NCI-H2196 (cell line): ENCODE results near the gene CD37.
"Not testable (repeated sequence)": the region's sequence is repeated elsewhere in the genome, so short reads cannot be mapped to it uniquely, and the experiment has no call there.

Experiments
- DNase-seq: peaks from one replicate; lab custom pipeline; 2025; ENCODE audit not compliant: unreplicated experiment; lab: John Stamatoyannopoulos, UW

Gene CD37

GRCh38 chr19:49327878-49328544, 7.2 kb upstream of the CD37 start:
- peak; percentile 15 for DNase-seq

- no peak for DNase-seq
These were observed 6.5 kb upstream of the CD37 start for GRCh38 chr19:49328741-49329140.

DNA sequence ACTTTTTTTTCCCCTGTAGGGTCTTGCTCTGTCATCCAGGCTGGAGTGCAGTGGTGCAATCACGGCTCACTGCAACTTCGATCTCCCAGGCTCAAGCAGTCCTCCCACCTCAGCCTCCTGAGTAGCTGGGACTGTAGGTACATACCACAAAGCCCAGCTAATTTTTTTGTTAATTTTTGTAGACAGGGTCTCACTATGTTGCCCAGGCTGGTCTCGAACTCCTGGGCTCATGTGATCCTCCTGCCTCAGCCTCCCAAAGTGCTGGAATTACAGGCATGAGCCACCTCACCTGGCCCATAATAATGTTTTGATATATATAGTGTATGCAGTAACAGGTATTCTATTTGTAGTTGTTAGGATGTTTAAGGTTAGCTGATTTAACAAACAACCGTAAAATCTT, 4.0 kb upstream of the CD37 start:
- DNase-seq, result not testable (repeated sequence)

DNA sequence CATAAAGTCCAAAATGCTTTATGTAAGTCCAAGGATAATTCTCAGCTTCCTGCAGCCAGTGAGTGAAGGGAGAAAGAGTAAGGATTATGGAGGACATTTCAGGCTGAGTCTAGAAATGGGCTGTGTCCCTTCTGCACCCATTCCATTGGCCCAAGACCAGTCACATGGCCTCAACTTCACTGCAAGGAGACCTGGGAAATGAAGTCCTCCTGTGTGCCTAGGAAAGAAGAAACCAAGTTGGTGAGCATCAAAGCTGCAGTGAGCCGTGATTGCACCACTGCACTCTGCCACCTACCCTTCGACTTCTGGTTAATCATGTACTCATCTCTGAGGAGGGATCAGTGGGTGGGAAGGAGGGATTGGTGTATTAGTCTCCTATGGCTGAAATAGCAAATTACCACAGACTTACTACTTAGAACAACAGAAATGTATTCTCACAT, 3.6 kb upstream of the CD37 start:
- peak; percentile 35 for DNase-seq

DNA sequence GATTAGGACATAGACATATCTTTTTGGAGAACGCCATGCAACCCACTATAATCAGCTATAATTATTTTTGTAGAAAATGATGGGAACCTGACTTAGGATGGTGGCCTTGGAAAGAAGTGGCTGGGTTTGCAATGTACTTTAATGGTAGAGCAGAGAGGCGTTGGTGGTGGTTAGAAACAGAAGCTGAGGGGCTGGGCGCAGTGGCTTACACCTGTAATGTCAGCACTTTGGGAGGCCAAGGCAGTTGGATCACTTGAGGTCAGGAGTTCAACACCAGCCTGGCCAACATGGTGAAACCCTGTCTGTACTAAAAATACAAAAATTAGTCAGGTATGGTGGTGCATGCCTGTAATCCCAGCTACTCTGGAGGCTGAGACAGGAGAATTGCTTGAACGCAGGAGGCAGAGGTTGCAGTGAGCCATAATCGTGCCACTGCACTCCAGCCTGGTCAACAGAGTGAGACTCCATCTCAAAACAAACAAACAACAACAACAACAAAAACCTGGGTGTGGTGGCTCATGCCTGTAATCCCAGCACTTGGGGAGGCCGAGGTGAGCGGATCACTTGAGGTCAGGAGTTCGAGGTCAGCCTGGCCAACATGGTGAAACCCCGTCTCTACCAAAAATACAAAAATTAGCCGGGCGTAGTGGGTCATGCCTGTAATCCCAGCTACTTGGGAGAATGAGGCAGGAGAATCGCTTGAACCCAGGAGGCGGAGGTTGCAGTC, 2.4 kb upstream of the CD37 start:
- not testable (repeated sequence) for DNase-seq

DNA sequence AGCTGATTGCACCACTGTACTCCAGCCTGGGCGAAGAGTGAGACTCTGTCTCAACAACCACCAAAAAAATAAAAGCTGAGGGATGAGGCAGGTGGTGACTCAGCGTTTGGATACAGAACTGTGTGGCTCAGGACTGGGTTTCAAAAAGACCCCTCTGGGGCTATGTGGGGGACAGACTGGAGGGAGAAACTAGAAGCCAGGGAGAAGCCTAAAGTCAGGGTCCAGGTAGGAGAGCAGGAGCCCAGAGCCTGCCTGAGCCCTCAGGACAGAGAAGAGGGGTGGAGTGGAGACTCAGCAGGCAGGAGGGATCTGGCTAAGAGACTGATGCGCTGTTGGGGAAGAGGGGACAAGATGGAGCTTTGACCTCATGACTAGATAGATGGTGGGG, 1.8 kb upstream of the CD37 start:
- no peak for DNase-seq

DNA sequence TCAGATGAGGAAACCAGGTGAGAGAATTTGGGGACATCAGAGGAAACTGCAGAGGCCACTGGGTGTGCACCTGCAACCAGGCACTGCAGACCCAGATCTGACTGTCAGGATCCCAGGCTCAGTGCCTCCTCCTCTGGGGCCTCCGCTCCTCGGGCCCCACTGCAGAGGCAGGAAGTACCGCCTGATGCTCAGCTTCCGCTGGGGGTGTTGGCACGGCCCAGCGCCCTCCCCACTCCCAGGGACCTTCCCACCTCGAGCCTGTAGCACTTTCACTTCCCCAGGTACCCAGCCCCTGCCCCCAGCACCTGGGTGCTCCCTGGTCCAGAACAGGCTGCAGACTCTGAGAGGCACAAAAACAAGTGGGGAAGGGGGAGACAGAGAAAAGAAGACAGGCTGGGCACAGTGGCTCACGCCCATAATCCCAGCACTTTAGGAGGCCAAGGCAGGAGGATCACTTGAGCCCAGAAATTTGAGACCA, 1.4 kb upstream of the CD37 start:
- DNase-seq, result no peak

DNA sequence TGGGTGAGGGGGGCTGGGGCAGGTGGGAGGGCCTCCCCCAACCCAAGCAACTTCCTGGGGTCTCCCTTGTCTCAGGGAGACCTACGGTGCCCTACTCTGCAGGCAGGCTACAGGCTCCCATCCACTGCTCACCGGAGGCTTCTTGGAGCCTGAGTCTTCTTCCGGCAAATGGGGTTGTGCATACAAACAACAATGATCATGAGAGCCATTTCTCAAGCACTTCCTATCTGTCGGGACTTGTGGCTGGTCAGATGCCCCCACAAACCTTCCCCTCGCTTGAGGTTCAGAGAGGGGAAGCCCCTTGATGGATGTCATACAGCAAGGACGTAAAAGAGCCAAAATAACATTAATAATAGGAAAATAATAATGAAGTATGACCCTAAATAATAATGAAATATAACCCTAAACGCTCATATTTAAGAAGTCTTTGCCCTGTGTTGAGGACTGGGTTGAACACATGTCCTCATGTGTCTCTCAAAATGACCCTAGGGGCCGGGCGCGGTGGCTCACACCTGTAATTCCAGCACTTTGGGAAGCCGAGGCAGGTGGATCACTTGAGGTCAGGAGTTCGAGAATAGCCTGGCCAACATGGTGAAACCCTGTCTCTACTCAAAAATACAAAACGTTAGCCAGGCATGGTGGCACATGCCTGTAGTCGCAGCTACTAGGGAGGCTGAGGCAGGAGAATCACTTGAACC, 727 bp downstream of the CD37 start:
- DNase-seq, result no peak

DNA sequence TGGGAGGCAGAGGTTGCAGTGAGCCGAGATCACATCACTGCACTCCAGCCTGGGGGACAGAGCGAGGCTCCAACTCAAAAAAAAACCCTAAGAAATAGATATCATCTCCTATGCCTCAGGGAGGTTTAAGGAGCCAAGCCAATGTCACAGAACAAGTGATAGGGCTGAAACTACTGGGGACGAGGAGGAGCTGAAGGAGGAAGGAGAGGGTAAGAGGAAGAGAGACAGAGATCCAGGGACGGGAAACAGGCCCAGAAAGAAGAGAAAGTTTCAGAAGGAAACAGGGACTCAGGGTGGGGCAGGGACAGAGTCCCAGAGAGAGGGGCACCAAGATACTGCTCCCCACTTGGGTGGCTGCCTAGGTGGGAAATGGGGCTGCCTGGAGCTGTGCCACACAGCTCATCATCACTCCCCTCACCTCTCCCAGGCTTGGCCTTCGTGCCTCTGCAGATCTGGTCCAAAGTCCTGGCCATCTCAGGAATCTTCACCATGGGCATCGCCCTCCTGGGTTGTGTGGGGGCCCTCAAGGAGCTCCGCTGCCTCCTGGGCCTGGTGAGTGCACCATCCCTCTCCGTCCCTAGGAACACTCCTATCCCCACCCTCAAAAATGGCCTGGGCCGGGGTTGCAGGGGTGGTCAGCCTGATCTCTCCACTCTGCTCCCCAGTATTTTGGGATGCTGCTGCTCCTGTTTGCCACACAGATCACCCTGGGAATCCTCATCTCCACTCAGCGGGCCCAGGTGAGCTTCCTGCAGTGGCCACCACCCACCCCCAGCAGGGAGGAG, 1.5 kb downstream of the CD37 start:
- no peak for DNase-seq

DNA sequence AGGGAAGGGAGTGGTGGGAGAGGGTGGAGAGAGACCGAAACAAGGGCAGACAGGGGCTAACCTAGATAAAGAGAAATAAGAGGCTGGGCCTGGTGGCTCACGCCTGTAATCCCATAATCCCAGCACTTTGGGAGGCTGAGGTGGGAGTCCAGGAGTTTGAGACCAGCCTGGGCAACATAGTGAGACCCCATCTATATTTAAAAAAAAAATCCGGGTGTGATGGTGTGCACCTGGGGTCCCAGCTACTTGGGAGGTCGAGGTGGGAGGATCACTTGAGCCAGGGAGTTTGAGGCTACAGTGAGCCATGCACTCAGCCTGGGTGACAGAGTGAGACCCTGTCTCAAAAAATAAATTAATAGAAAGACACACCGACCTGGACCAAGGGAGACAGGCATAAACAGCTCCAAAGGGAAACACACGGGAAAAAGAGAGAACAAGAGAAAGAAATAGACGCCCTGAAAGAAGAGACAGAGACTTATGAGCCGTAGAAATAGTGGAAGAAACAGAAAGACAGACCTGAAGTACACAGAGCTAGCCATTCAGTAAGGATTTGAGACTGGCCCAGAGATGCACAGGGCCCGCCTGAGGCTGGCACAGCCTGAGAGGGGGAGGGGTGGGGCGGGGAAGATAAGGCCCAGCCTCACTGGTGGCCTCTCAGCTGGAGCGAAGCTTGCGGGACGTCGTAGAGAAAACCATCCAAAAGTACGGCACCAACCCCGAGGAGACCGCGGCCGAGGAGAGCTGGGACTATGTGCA, 2.2 kb downstream of the CD37 start:
- no peak for DNase-seq

GRCh38 chr19:49338023-49338677, 2.9 kb downstream of the CD37 start:
- no peak for DNase-seq

- peak; percentile 89 for DNase-seq
These were observed 3.6 kb downstream of the CD37 start for GRCh38 chr19:49338691-49339300.

GRCh38 chr19:49339301-49340068, 4.3 kb downstream of the CD37 start:
- peak; percentile 97 for DNase-seq

- DNase-seq, result peak; percentile 84
These were observed 5.1 kb downstream of the CD37 start for GRCh38 chr19:49340069-49340864.

DNA sequence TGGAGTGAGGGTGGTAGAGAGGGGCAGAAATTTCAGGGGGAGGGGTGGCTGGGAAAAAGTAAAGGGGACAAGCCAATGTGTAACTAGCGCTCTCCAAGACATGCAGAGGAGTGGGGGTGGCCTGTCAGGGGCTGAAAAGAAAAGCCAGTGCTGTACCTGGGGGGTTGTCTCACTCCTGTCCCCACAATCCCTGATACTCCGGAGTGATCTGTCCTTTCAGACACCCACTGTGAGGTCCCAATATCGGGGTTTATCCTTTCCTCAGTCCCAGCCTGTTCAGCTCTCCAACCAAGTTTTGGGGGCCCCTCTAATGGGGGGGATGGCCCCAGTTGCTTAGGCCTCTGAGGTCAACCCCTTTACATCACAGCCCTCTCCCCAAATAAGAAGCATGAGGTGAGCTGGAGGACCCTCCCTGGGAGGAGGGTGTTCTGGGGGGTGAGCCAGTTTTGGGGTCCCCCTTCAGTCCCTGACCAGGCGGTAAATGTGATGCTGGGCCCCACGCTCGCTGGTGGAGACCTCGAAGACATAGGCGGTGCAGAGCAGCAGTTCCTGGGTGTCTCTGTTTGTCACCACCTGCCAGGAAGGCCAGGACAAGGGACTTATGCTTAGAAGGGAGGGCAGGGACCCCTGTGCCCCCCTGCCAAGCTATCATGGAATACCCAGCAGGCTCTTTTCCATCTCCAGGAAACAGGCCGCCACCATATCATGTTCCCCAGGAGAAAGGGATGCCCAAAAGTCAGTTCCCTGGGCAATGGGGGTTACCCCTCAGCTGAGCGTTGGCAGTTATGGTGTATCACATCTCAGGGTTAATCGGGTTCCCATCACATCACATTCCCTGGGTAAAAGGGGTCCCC, 5.9 kb downstream of the CD37 start:
- DNase-seq, result no peak

DNA sequence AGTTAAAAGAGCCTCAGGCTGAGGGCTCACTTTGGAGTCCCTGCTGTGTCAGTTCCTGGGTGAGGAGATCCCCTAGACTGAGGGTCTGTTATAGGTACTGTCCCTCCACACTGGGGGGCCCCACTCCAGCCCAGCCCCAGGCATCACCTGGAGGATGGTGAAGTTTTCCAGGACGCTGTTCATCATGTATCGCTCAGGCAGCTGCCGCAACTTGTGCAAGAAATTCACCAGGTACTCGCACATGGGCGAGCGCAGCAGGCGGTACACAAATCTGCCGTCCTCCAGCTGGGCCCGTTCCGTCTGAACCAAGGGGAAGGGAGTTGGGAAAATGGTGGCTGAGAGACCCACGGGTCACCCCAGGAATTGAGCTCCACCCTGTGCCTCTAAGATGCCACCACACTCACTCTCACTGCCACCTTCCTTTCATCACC, 7.1 kb downstream of the CD37 start:
- DNase-seq, result no peak

DNA sequence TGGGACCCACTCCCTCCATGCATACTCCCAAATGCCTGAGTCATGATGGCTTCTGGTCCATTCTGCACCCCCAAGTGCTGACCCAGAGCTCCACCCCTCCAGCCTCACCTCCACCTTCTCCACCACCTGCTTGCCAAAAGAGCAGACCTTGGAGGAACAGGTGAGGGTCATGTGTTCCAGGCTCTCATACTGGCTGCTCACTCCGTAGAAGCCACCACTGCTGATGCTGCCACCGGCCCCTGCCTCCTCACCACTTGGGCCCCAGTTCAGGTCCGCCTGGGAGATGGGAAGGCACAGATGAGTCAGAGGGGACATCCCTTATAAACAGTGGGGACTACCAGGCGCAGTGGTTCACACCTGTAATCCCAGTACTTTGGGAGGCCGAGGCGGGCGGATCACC, 7.9 kb downstream of the CD37 start:
- no peak for DNase-seq
